Prostate gland (tissue), 2 donors: ENCODE results near the gene KLHL12.

Source experiments
- POLR2A ChIP-seq: fragments of 450-650 bp; IDR thresholded peaks from one replicate; pipeline ENCODE4 v1.6.1; 2016; ENCODE audit warnings: antibody characterized with exemption, mild to moderate bottlenecking
- TF ChIP-seq, protein P1 (sequence below), 4 experiments: fragments of 200-600 bp in 2 of 4; fragments of 450-650 bp in 2 of 4; sonication (generic) in 2 of 4; IDR thresholded peaks; 1 replicate in 3 of 4; 2 replicates in 1 of 4; pipeline ENCODE4 v1.5.1; 2016 to 2019; ENCODE audit warnings: antibody characterized with exemption in 4 of 4, mild to moderate bottlenecking in 2 of 4, moderate library complexity in 2 of 4

DNA sequence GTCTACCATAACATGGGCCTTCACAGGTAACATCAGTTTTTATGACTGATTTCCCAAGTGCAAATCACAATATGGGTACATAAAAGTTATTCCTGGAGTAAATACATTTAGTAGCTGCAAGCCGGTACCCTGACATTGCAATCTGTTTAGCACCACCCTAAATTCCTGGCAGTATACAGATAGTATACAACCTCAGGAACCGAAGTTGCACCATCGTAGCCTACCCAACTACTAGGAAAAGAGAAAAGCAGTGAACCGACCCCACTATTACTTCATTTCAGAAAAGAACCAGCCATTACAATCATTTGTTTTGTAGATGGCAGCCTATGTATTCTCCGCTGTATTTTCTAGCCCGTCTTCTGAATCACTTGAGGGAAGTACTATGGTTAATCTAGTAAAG is 29.9 kb upstream of the KLHL12 start:
- TF ChIP-seq POLR2A = no peak
- TF ChIP-seq, protein P1, sequence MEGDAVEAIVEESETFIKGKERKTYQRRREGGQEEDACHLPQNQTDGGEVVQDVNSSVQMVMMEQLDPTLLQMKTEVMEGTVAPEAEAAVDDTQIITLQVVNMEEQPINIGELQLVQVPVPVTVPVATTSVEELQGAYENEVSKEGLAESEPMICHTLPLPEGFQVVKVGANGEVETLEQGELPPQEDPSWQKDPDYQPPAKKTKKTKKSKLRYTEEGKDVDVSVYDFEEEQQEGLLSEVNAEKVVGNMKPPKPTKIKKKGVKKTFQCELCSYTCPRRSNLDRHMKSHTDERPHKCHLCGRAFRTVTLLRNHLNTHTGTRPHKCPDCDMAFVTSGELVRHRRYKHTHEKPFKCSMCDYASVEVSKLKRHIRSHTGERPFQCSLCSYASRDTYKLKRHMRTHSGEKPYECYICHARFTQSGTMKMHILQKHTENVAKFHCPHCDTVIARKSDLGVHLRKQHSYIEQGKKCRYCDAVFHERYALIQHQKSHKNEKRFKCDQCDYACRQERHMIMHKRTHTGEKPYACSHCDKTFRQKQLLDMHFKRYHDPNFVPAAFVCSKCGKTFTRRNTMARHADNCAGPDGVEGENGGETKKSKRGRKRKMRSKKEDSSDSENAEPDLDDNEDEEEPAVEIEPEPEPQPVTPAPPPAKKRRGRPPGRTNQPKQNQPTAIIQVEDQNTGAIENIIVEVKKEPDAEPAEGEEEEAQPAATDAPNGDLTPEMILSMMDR (IDR thresholded peaks at IDR 0.05) = no peak
